ENCODE results near the gene DLL1.
"Not testable (repeated sequence)": the region's sequence is repeated elsewhere in the genome, so short reads cannot be mapped to it uniquely, and the experiment has no call there.

The DLL1 gene, protein sequence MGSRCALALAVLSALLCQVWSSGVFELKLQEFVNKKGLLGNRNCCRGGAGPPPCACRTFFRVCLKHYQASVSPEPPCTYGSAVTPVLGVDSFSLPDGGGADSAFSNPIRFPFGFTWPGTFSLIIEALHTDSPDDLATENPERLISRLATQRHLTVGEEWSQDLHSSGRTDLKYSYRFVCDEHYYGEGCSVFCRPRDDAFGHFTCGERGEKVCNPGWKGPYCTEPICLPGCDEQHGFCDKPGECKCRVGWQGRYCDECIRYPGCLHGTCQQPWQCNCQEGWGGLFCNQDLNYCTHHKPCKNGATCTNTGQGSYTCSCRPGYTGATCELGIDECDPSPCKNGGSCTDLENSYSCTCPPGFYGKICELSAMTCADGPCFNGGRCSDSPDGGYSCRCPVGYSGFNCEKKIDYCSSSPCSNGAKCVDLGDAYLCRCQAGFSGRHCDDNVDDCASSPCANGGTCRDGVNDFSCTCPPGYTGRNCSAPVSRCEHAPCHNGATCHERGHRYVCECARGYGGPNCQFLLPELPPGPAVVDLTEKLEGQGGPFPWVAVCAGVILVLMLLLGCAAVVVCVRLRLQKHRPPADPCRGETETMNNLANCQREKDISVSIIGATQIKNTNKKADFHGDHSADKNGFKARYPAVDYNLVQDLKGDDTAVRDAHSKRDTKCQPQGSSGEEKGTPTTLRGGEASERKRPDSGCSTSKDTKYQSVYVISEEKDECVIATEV

GRCh38 chr6:170290296-170291128 is at the start of gene DLL1:
DLL1 (minus strand) TSS chr6:170291078; CDS start chr6:170290139, 939 bp downstream.
- DNase-seq, result no peak

DNA sequence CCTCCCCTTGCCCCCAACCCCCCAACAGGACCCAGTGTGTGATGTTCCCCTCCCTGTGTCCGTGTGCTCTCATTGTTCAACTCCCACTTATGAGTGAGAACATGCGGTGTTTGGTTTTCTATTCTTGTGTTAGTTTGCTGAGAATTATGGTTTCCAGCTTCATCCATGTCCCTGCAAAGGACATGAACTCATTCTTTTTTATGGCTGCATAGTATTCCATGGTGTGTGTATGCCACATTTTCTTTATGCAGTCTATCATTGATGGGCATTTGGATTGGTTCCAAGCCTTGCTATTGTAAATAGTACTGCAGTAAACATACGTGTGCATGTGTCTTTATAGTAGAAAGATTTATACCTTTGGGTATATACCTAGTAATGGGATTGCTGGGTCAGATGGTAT is 44.3 kb upstream of the DLL1 start:
- DNase-seq, result not testable (repeated sequence)

DNA sequence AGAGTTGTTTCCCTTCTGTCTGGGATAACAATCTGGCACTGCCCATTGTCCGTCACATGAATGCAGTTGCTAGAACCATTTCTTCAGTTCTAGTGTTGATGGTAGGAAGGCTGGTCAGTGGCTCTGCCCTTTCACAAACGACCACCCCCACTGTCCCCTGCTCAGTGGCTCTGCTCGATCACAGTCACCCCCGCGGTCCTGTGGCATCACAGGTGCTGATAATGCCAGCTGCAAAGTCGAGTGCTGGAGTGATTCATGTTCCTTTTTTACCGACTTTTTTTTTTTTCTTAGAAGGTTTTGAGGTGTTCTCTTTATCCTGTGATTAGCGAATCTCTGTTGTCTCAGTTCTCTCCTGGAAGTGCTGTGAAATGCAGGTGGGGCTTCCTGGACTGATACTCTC is 38.4 kb upstream of the DLL1 start:
- no peak for DNase-seq

- no peak for DNase-seq
Observed at GRCh38 chr6:170317718-170318117, 26.8 kb upstream of the DLL1 start.

- no peak for DNase-seq
Observed at GRCh38 chr6:170317076-170317475, 26.2 kb upstream of the DLL1 start.

- no peak for DNase-seq
Observed at GRCh38 chr6:170316071-170316470, 25.2 kb upstream of the DLL1 start.

DNA sequence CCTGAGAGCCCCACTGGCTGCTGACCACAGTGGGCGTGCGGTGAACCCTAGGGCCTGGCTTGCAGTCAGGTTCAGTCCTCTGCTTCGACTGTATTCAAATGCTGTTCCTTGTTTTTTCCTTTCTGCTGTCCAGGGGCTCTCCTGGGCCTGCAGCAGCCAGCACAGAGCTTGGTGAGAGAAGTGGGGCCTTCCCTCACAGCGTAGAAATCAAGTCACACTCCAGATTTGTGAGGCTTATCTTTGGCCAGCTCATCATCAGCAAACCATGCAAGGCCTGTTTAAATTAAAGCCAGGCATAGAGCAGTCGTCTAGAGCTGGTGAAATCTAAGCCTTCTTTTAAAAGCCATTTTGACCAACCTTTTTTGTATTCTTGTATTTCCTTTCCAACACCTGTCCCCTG is 24.1 kb upstream of the DLL1 start:
- no peak for DNase-seq

DNA sequence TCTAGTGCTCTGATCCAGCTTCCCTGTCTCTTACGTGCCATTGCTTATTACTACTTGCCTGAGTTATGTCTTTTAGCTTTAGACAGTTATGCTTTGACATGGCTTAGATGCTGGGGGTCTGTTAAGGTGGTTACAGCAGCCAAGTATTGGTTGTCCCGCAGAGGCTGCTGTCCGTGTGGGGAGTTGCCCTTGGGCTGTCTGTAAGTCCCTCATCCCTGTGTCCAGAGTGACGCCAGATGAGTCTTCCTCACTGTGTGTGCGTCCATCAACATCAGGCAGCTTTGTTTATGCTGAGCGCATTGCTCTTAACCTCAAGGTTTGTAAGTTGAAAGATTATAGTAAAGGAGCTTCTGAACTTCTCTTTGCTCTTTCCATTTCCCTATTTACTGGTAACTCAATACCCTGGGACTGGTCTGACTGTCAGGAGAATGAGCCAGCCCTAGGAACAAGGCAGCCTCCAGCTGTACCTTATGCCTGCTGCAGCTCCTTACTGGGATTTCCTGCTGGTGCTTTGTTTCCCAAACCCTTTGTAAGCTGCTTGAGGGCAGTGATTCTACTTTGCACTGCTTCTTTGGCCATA is 22.9 kb upstream of the DLL1 start:
- DNase-seq, result no peak

DNA sequence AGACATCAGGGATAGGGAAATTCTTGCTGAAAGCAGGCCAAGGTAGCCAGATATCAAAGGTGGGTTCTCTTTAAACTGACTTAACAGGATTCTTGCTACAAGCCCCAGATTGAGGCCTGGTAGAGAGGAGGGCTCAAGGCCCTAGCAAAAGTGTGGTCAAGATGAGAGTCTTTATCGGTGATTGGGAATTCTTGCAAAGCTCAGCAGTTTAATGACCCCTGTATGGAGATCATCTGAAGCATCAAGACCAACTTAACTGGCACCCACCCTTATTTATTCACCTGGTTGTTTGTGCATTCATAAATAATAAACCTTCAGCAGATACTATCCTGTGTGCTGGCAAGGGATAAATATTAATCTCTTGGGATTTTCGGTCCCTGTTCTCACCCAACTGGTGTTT is 22.0 kb upstream of the DLL1 start:
- no peak for DNase-seq

- no peak for DNase-seq
Observed at GRCh38 chr6:170311696-170312095, 20.8 kb upstream of the DLL1 start.

DNA sequence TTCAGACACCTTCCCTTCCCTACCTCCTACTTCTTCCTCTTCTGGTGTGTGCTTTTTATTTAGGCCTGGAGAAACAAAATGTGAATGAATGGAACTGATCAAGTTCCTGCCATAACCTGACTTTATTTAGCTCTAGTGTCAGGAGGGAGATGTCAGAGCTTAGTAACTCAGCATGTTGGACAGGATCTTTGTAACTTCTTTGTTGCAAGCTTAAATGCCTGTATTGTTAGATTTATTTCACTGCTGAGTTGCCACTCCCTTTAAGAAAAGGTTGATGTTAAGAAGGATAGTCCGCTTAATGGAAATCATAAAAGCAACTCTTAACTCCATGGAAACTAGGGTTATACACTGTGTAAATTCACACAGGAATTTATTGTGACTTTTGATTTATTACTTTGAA is 17.9 kb upstream of the DLL1 start:
- no peak for DNase-seq

- DNase-seq, result no peak
Observed at GRCh38 chr6:170307080-170307545, 16.2 kb upstream of the DLL1 start.

GRCh38 chr6:170306324-170307079 is 15.6 kb upstream of the DLL1 start, which contains the start of gene FAM120B:
FAM120B (plus strand) TSS chr6:170306758; CDS start chr6:170317391, 10,633 bp downstream.
- peak; percentile 46 for DNase-seq

DNA sequence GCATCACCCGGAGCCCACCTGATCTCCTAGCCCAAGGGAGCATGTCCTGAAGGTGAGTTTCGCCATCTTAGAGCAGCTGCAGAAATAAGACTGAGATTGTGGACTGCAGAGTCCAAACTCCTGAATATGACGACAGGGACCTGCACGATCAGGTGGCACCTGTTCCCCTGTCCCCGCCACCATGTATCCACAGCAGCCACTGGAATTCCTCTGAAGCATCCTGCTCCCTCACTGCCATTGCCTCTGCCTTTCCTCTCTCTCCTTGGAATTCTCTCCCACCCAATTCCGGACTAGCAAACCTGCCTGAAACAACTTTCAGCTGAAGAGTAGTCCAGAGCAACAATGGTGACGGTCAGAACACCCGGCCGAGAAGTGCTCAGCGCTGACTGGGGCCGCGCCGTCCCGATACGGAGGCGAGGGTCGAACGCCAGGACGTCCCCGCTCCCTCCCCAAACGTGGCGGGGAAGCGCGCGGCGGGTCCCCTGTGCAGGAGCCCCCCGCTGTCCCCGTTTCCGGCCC is 15.0 kb upstream of the DLL1 start:
- DNase-seq, result no peak

- no peak for DNase-seq
Observed at GRCh38 chr6:170301184-170301583, 10.3 kb upstream of the DLL1 start.

DNA sequence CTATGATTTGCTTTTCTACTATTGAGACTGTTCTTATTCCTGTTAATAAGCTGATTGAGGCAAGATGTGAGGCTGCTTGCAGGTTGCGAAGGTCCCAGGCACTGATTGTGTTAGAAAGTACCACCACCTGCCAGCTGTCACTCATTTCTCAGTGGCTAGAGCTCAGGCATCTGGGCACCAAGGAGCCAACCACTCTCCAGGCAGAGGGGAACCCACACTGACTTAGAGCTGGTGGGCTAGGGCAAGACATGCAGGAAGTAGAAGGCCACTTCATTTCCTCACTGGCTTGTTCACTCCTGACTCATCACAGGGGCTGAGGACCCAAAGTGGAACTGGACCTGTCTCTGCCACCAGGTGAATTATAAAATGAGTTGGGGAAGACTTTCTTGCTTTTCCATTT is 7.8 kb upstream of the DLL1 start:
- DNase-seq, result no peak

DNA sequence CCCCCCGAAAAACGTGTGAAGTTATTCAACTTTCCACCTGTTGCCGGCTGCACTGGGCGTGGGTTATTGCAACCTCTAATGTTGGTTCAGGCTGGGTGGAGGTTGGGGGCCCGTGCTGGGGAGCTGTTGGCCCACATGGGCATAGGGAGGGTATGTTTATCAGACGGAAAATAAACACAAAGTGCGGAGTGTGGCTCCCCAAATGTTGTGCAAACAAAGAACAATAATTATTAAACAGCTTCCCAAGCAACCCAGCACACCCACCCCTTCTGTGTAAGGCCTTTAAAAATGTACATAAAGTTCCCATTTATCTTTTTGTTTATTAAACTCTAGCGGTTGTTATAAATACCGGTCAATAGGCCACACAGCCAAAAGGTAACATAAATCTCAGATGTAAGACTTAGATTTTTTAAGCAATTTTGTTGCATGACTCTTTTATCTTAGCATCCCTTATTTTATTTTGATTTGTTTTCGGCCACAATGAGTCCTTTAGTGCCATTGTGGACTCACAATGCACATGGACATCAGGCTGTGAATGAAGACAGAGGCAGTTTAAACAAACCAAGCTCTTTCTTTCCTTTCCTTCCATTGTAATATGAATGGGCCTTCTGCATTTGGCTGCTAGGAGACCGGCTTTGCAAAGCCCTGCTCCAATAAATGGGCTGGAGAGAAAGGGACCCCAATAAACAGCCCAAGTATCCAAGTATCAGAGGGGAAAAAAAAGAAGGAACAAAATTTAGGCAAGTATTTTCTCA is 6.9 kb upstream of the DLL1 start:
- DNase-seq, result no peak

DNA sequence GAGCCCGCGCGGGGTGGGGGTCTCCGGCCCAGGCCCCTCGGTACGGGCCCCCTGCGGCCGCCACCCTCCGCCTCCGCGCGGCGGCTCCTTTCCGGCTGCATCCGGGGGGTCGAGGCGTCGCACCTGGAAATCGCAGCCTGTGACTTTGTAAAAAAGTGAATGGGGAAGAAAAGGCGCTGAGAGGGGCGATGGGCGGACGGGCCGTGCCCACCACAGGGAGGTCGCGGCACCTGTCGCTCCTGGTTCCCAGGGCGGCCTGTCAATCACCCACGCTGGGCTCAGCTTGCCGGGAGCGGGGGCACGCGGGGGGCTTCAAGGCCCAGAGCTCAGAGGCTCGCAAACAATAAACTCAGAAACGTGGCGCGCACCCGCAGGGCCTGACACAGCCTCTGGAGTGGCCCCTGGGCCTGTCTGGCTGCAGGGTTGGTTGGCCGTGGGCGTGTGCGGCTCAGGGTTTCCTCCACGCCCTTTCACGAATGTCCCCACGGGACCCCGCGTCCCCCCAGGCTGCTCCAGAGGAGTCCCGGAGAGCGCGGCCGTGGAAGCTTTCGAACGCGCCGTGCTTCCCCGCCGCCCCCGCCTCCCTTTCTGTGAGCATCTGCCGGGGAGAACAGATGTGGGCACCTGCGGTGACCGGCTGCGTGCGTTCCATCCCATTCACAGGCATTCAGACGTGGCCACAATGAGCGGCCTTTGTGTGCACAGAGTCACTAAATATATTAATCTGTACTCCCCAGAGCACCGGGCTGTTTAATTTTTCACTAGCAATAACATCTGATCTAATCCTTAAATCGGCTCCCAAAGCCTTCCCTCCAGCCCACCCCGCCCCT is 6.1 kb upstream of the DLL1 start:
- DNase-seq, result no peak

DNA sequence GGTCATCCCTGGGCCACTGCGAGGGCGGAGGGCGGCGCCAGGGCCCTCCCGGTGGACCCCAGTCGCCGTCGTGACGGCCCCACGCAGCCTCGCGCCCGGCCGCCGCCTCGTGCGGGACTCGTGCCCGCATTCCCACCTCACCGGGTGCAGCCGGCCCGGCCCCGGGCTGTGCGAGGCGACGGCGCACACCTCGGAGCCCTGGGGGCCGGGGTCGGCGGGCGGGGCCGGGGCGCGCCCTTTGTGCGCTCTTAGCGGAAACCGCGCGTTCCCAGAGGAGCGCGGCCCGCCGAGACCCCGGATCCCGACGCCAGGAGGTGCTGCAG is 5.5 kb upstream of the DLL1 start:
- no peak for DNase-seq

Data from SIG-M5 (cell line).